ENCODE measurements around the gene PELO. TPM values are rescaled to one million over a fixed set of nuclear protein-coding genes. Genes with fewer than 3 reads are reported as not detected.
A peak's percentile ranks its signal among the peaks of the same experiment; 100 is the strongest.

PELO gene
- total RNA-seq, 3 donors from 2014 or later, result 14.9 to 59.4 (median 17.9) TPM

GRCh38 chr5:52796516-52797103 lies 8.9 kb downstream of the PELO start:
- TF ChIP-seq, protein P1, sequence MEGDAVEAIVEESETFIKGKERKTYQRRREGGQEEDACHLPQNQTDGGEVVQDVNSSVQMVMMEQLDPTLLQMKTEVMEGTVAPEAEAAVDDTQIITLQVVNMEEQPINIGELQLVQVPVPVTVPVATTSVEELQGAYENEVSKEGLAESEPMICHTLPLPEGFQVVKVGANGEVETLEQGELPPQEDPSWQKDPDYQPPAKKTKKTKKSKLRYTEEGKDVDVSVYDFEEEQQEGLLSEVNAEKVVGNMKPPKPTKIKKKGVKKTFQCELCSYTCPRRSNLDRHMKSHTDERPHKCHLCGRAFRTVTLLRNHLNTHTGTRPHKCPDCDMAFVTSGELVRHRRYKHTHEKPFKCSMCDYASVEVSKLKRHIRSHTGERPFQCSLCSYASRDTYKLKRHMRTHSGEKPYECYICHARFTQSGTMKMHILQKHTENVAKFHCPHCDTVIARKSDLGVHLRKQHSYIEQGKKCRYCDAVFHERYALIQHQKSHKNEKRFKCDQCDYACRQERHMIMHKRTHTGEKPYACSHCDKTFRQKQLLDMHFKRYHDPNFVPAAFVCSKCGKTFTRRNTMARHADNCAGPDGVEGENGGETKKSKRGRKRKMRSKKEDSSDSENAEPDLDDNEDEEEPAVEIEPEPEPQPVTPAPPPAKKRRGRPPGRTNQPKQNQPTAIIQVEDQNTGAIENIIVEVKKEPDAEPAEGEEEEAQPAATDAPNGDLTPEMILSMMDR (IDR thresholded peaks at IDR 0.05), result no peak
- no peaks in the 10 kb centered on the region for H3K36me3 ChIP-seq (ENCODE audit: low read depth)
- ATAC-seq (no peak), DNase-seq (no peak)
- H3K9me3 ChIP-seq, result no peaks in the 10 kb centered on the region
- H3K4me1 ChIP-seq (ENCODE audit: low read depth), result peaks cover 26% of the 10 kb centered on the region
- intact Hi-C loops (cut with DNase I, micrococcal nuclease), result loop anchor here in 1 of 2 donors (10.0 kb wide), 1 partner anchor 98 kb away; no protein-coding TSS in a partner anchor
- H3K4me3 ChIP-seq, result no peak overlapping the region

DNA sequence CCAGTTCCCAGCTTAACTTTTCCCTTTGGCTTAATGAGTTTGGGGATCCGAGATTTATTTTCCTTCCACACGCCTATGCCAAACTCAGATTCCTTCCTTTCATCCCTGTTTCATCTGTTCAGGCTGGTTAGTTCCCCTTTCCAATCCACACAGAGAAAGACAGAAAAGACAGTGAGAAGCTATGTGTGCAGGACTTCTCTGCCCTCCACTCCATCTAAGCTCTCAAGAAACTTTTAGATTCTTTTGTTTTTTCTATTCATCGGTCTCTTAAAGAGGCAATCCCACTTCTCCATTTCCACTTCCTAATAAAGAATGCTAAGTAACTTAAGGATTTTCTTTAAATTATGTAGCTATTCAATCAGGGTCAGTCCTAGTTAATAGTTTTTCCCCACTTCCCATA lies 11.2 kb downstream of the PELO start:
- Histone ChIP-seq H3K4me3 (no peak overlapping the region), H3K9me3 (no peaks in the 10 kb centered on the region), H3K36me3 (ENCODE audit: low read depth) (no peaks in the 10 kb centered on the region), H3K4me1 (ENCODE audit: low read depth) (peaks cover 39% of the 10 kb centered on the region)
- intact Hi-C loops (cut with DNase I, micrococcal nuclease), result loop anchor here in 1 of 2 donors (10.0 kb wide), 1 partner anchor 96 kb away; no protein-coding TSS in a partner anchor
- ATAC-seq (no peak), DNase-seq (no peak)
- TF ChIP-seq, protein P1 (IDR thresholded peaks at IDR 0.05), result no peak

DNA sequence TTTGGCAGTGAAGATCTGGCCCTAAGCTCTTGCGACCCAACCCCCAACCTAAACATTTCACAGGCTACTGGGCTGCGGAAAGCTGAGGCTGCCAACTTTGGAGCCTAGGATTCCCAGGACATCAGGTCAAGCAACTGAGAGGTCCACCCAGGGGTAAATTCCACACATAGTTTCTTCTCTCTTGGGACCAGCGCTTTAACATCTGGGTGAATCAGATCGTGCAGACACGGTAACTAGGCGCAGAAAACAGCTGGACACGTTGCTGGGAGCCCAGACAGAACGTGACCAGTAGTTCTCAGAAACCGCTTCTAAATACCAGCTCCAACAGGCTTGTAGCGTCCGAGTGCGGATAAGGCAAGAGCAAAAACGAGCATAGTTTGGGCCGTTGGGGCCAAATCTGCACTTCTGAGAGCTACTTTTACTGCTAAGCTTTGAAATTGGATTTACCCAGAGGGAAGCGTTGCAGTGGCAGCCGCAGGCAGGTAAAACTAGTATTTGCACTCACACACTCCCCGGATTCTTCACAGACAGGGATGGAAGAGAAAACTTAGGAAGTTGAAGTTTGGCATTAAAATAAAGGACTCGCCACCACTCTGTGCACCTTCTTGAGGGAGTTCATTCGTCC lies 11.8 kb downstream of the PELO start:
- TF ChIP-seq, protein P1 (IDR thresholded peaks at IDR 0.05), result no peak
- no peaks in the 10 kb centered on the region for H3K36me3 ChIP-seq (ENCODE audit: low read depth)
- ATAC-seq, result peak; percentile 47
- H3K4me1 ChIP-seq (ENCODE audit: low read depth), result peaks cover 38% of the 10 kb centered on the region
- H3K4me3 ChIP-seq, result peak overlapping the region; percentile 44
- H3K9me3 ChIP-seq, result no peaks in the 10 kb centered on the region
- DNase-seq, result peak; percentile 53 to 61 (median 56)
- intact Hi-C loops (cut with DNase I, micrococcal nuclease), result loop anchor here in 1 of 2 donors (10.0 kb wide), 1 partner anchor 95 kb away; no protein-coding TSS in a partner anchor

DNA sequence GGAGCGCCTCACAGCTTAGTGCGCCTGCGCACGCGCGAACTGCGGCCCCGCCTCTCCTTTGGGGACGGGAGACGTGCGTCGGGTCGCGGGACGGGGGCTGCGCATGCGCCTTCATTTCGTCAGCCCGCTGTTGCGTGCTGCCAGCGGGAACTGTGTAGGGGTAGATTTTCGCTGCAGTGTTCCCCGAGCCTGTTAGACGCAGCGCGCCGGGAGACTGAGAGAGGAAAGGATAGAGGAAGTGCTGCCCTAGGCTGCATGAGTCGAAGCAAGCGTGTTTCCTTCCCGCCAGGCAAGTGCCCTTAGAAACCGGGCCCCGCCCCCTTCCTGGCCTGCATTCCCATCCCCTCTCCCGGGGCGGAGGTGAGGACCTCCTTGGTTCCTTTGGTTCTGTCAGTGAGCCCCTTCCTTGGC lies 12.3 kb downstream of the PELO start:
- intact Hi-C loops (cut with DNase I, micrococcal nuclease), result loop anchor here in 1 of 2 donors (10.0 kb wide), 1 partner anchor 95 kb away; no protein-coding TSS in a partner anchor
- Histone ChIP-seq H3K4me3 (peak overlapping the region; percentile 44), H3K9me3 (no peaks in the 10 kb centered on the region), H3K36me3 (ENCODE audit: low read depth) (no peaks in the 10 kb centered on the region), H3K4me1 (ENCODE audit: low read depth) (peaks cover 38% of the 10 kb centered on the region)
- peak; percentile 95 to 97 (median 97) for DNase-seq
- TF ChIP-seq, protein P1 (IDR thresholded peaks at IDR 0.05), result no peak
- peak; percentile 95 for ATAC-seq

DNA sequence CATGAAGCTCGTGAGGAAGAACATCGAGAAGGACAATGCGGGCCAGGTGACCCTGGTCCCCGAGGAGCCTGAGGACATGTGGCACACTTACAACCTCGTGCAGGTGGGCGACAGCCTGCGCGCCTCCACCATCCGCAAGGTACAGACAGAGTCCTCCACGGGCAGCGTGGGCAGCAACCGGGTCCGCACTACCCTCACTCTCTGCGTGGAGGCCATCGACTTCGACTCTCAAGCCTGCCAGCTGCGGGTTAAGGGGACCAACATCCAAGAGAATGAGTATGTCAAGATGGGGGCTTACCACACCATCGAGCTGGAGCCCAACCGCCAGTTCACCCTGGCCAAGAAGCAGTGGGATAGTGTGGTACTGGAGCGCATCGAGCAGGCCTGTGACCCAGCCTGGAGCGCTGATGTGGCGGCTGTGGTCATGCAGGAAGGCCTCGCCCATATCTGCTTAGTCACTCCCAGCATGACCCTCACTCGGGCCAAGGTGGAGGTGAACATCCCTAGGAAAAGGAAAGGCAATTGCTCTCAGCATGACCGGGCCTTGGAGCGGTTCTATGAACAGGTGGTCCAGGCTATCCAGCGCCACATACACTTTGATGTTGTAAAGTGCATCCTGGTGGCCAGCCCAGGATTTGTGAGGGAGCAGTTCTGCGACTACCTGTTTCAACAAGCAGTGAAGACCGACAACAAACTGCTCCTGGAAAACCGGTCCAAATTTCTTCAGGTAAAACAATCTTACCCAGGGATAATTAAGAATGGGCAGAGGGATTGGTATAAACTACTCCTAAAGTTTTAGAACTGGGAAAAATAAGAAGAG lies 12.9 kb downstream of the PELO start:
- ATAC-seq (peak; percentile 87), DNase-seq (peak; percentile 70 to 83 (median 76))
- Histone ChIP-seq H3K4me1 (ENCODE audit: low read depth) (peaks cover 38% of the 10 kb centered on the region), H3K4me3 (peak overlapping the region; percentile 44), H3K9me3 (no peaks in the 10 kb centered on the region), H3K36me3 (ENCODE audit: low read depth) (no peaks in the 10 kb centered on the region)
- intact Hi-C loops (cut with DNase I, micrococcal nuclease), result no loop called here
- TF ChIP-seq, protein P1 (IDR thresholded peaks at IDR 0.05), result no peak
